ENCODE results near the gene ZKSCAN7.

- TF ChIP-seq CTCF (IDR thresholded peaks at IDR 0.05) (no peak), POLR2A (IDR thresholded peaks at IDR 0.05) (no peak), POLR2AphosphoS5 (IDR thresholded peaks at IDR 0.05) (no peak), EP300 (IDR thresholded peaks at IDR 0.05) (no peak)
These were observed 41.5 kb upstream of the ZKSCAN7 start for GRCh38 chr3:44513513-44513912.
